HCT116 (cell line): Measurements from ENCODE around the gene SDCCAG8. TPM values are rescaled to one million over a fixed set of nuclear protein-coding genes. Genes with fewer than 3 reads are reported as not detected.
"Not testable (repeated sequence)": the region's sequence is repeated elsewhere in the genome, so short reads cannot be mapped to it uniquely, and the experiment has no call there.

ENCODE experiments used
- ATAC-seq: fragments of 200-7000 bp; cut with Tn5 transposase; 2 replicates; pipeline ENCODE4 v1.9.1; 2020; ENCODE audit warnings: mild to moderate bottlenecking, moderate library complexity
- BruUV-seq: library from RNA; stranded (reverse); fragments of 400-500 nt; replicated peaks from 2 replicates; lab custom pipeline; 2021; lab: Mats Ljungman, UMichigan
- CTCF ChIA-PET: fragments of 300-600 bp; sonication (Branson Sonifier 250); formaldehyde crosslinking; loops from one replicate; lab custom pipeline; 2021; ENCODE audit warnings: antibody characterized with exemption; lab: Charles Lee
- POLR2A ChIA-PET: fragments of 300-600, 350-600 bp; sonication (Branson Sonifier 250); formaldehyde crosslinking; loops from one replicate; lab custom pipeline; 2021; ENCODE audit warnings: antibody characterized with exemption; lab: Charles Lee
- RAD21 ChIA-PET, 2 experiments: fragments of 300-600 bp; sonication (Branson Sonifier 250); formaldehyde crosslinking; loops; one replicate each; lab custom pipeline; 2023; ENCODE audit warnings: low total read pairs in 2 of 2; ENCODE audit not compliant: uncharacterized antibody in 2 of 2, unreplicated experiment in 2 of 2, low non-redundant PET in 1 of 2; lab: Charles Lee
- DNase-seq: peaks from one replicate; pipeline ENCODE4 v3.0.0-alpha.2; 2010; ENCODE audit warnings: low read depth, low spot score
- H2AFZ ChIP-seq: fragments of 200-600 bp; shearing (Covaris generic), sonication (generic); 2 replicates; pipeline ENCODE4 v1.6.1; 2017; ENCODE audit warnings: low read depth, mixed run types, mixed read lengths, antibody characterized with exemption, low read length; ENCODE audit not compliant: poor library complexity, severe bottlenecking
- H3K27ac ChIP-seq: 2 replicates; pipeline ENCODE4 v1.5.1; 2012; ENCODE audit warnings: low read depth, low read length
- H3K27me3 ChIP-seq: fragments of 200-600 bp; sonication (generic); 2 replicates; pipeline ENCODE4 v1.6.1; 2016; ENCODE audit warnings: mixed run types, low read length, mixed read lengths; ENCODE audit not compliant: insufficient read depth
- H3K36me3 ChIP-seq, 2 experiments: fragments of 200-500 bp in 1 of 2; fragments of 200-600 bp in 1 of 2; sonication (Bioruptor generic) in 1 of 2; sonication (generic) in 1 of 2; 2 replicates each; pipeline versions ENCODE4 v1.5.1 to v1.6.1; 2014 to 2016; ENCODE audit warnings: low read length in 2 of 2, inconsistent platforms in 1 of 2, mixed read lengths in 1 of 2, mixed run types in 1 of 2; ENCODE audit not compliant: insufficient read depth in 2 of 2, control insufficient read depth in 1 of 2
- H3K4me1 ChIP-seq, 2 experiments: fragments of 200-600 bp in 1 of 2; sonication (generic) in 1 of 2; 2 replicates each; pipeline versions ENCODE4 v1.5.1 to v1.6.1; 2012 to 2017; ENCODE audit warnings: low read length in 2 of 2, inconsistent platforms in 1 of 2, mild to moderate bottlenecking in 1 of 2, mixed read lengths in 1 of 2, mixed run types in 1 of 2, moderate library complexity in 1 of 2; ENCODE audit not compliant: insufficient read depth in 2 of 2, control insufficient read depth in 1 of 2
- H3K4me2 ChIP-seq: fragments of 200-600 bp; sonication (generic); 2 replicates; pipeline ENCODE4 v1.6.1; 2017; ENCODE audit warnings: mixed run types, low read length, mixed read lengths
- H3K4me3 ChIP-seq, 2 experiments: fragments of 200-600 bp in 1 of 2; sonication (generic) in 1 of 2; replicated peaks in 1 of 2; 2 replicates each; pipeline ENCODE4 v1.5.1; 2011 to 2016; ENCODE audit warnings: low read length in 2 of 2, control low read depth in 1 of 2, low read depth in 1 of 2, mild to moderate bottlenecking in 1 of 2, mixed read lengths in 1 of 2, mixed run types in 1 of 2
- H3K79me2 ChIP-seq: fragments of 200-600 bp; sonication (generic); 2 replicates; pipeline ENCODE4 v1.6.1; 2017; ENCODE audit warnings: mild to moderate bottlenecking, mixed run types, low read length, moderate library complexity, mixed read lengths; ENCODE audit not compliant: insufficient read depth
- H3K9ac ChIP-seq: fragments of 200-600 bp; sonication (generic); 2 replicates; pipeline ENCODE4 v1.6.1; 2016; ENCODE audit warnings: low read length, mixed read lengths
- H3K9me2 ChIP-seq: fragments of 200-600 bp; sonication (generic), shearing (Covaris generic); 2 replicates; pipeline ENCODE4 v1.6.1; 2017; ENCODE audit warnings: mixed run types, mild to moderate bottlenecking, moderate library complexity; ENCODE audit not compliant: insufficient read depth
- H3K9me3 ChIP-seq, 2 experiments: fragments of 200-500 bp in 1 of 2; fragments of 200-600 bp in 1 of 2; sonication (Bioruptor generic) in 1 of 2; sonication (generic) in 1 of 2; 2 replicates each; pipeline ENCODE4 v1.6.1; 2014 to 2017; ENCODE audit warnings: low read length in 2 of 2, mixed read lengths in 2 of 2, inconsistent platforms in 1 of 2, low read depth in 1 of 2, mild to moderate bottlenecking in 1 of 2, mixed run types in 1 of 2, moderate library complexity in 1 of 2; ENCODE audit not compliant: control insufficient read depth in 1 of 2, insufficient read depth in 1 of 2
- H4K20me1 ChIP-seq: fragments of 200-600 bp; sonication (generic), shearing (Covaris generic); 2 replicates; pipeline ENCODE4 v1.6.1; 2017; ENCODE audit warnings: mixed run types, mild to moderate bottlenecking, moderate library complexity; ENCODE audit not compliant: insufficient read depth
- CBX3 ChIP-seq: IDR thresholded peaks from 2 replicates; pipeline ENCODE4 v1.6.1; 2012; ENCODE audit warnings: low read depth
- CEBPB ChIP-seq: IDR thresholded peaks from 2 replicates; pipeline ENCODE4 v1.6.1; 2012; ENCODE audit warnings: low read depth
- EGR1 ChIP-seq: IDR thresholded peaks from 2 replicates; pipeline ENCODE4 v1.6.1; 2012; ENCODE audit warnings: low read depth
- EZH2 ChIP-seq: fragments of 200-600 bp; sonication (generic); IDR thresholded peaks from 2 replicates; pipeline ENCODE4 v1.6.1; 2017; ENCODE audit warnings: antibody characterized with exemption, mixed run types
- EZH2phosphoT487 ChIP-seq: fragments of 200-600 bp; IDR thresholded peaks from 2 replicates; pipeline ENCODE4 v1.6.1; 2018; ENCODE audit warnings: antibody characterized with exemption, borderline replicate concordance
- POLR2A ChIP-seq: IDR thresholded peaks from 2 replicates; pipeline ENCODE4 v1.7.0; 2011; ENCODE audit warnings: borderline replicate concordance; ENCODE audit not compliant: insufficient read depth, insufficient read length; ENCODE audit errors: extremely low read depth
- POLR2AphosphoS5 ChIP-seq: IDR thresholded peaks from 2 replicates; pipeline ENCODE4 v1.6.1; 2011; ENCODE audit warnings: mild to moderate bottlenecking, low read depth, low read length, moderate library complexity
- SIN3A ChIP-seq: IDR thresholded peaks from 2 replicates; pipeline ENCODE4 v1.6.1; 2012; ENCODE audit warnings: low read depth
- SRF ChIP-seq: IDR thresholded peaks from 2 replicates; pipeline ENCODE4 v1.6.1; 2012; ENCODE audit warnings: low read depth
- TCF7L2 ChIP-seq: IDR thresholded peaks from 2 replicates; pipeline ENCODE4 v1.7.0; 2011; ENCODE audit warnings: borderline replicate concordance, inconsistent platforms; ENCODE audit not compliant: insufficient read depth, insufficient read length; ENCODE audit errors: extremely low read depth
- YY1 ChIP-seq: IDR thresholded peaks from 2 replicates; pipeline ENCODE4 v1.6.1; 2011; ENCODE audit warnings: low read length, low read depth, moderate library complexity, mild to moderate bottlenecking; ENCODE audit not compliant: insufficient replicate concordance; ENCODE audit errors: extremely low read depth
- ZFX ChIP-seq: fragments of 450-650 bp; IDR thresholded peaks from 2 replicates; pipeline ENCODE4 v1.6.1; 2017
- ZNF274 ChIP-seq: fragments of 200-500 bp; sonication (Bioruptor generic); IDR thresholded peaks from 2 replicates; pipeline ENCODE4 v1.6.1; 2014; ENCODE audit warnings: mild to moderate bottlenecking, low read depth, low read length, inconsistent platforms
- intact Hi-C: fragments of 100-400 bp; cut with micrococcal nuclease; formaldehyde crosslinking; loops from 2 replicates; pipeline ENCODE4 v1.10.0; 2022
- total RNA-seq: library from RNA; stranded (reverse); gene quantifications from one replicate; pipeline ENCODE4 v1.2.1, GENCODE V29; 2021; ENCODE audit not compliant: unreplicated experiment
- TF ChIP-seq, protein P1 (sequence below): IDR thresholded peaks from 2 replicates; pipeline ENCODE4 v1.6.1; 2011; ENCODE audit warnings: mild to moderate bottlenecking, low read length, moderate library complexity; ENCODE audit not compliant: insufficient replicate concordance; ENCODE audit errors: extremely low read depth
- TF ChIP-seq, protein P2 (sequence below): IDR thresholded peaks from 2 replicates; pipeline ENCODE4 v1.6.1; 2012

Gene SDCCAG8
- total RNA-seq, 1 experiment from 2014 or later, result 38.2 TPM

DNA sequence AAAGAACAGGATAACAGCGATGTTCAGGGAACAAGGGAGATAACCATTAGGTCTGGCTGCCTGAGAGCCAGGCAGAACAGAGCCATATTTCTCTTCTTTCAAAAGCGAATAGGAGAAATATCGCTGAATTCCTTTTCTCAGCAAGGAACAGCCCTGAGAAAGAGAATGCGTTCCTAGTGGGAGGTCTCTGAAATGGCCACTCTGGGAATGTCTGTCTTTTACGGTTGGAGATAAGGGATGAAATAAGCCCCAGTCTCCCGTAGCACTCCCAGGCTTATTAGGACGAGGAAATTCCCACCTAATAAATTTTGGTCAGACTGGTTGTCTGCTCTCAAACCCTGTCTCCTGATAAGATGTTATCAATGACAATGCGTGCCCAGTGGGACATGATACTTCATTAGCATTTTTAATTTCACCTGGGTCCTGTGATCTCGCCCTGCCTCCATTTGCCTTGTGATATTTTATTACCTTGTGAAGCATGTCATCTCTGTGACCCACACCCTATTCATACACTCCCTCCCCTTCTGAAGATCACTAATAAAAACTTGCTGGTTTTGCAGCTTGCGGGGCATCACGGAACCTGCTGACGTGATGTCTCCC lies 40.5 kb upstream of the SDCCAG8 start:
- H3K4me3 ChIP-seq, H4K20me1 ChIP-seq, BruUV-seq, CTCF ChIA-PET, H3K27me3 ChIP-seq, H3K27ac ChIP-seq, H3K4me2 ChIP-seq, POLR2A ChIA-PET, intact Hi-C loops, H2AFZ ChIP-seq, H3K4me1 ChIP-seq, RAD21 ChIA-PET, H3K9ac ChIP-seq, H3K9me3 ChIP-seq, ATAC-seq, H3K9me2 ChIP-seq, H3K36me3 ChIP-seq, DNase-seq: not testable (repeated sequence)
- H3K79me2 ChIP-seq, result peaks cover 18% of the 10 kb centered on the region; the same call in 1 of the 2 replicates

DNA sequence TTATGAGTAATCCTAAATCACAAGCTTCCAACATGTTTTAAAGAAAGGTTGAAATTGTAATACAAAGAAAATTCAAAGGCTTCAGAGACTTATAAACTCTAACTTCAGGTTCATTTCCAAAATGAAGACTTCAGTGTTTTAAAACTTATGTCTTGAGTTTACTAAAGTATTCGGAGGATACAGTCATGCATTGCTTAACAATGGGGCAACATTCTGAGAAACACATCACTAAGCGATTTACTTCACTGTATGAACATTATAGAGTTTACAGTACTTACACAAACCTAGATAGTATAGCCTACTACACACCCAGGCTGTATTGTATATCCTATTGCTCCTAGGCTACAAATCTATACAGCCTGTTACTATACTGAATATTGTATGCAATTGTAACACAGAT lies 39.1 kb upstream of the SDCCAG8 start:
- POLR2A ChIA-PET, result no interaction called here
- no peaks in the 10 kb centered on the region for H3K9me2 ChIP-seq
- no peak overlapping the region for H3K27ac ChIP-seq
- peaks cover 18% of the 10 kb centered on the region; the same call in 1 of the 2 replicates for H3K79me2 ChIP-seq
- CTCF ChIA-PET, result no interaction called here
- TF ChIP-seq EGR1 (no peak), ZNF274 (no peak), POLR2A (no peak), SIN3A (no peak), CBX3 (no peak), TCF7L2 (no peak), EZH2 (no peak), CEBPB (no peak), YY1 (no peak), ZFX (no peak), EZH2phosphoT487 (no peak), SRF (no peak), POLR2AphosphoS5 (no peak)
- TF ChIP-seq, protein P1, sequence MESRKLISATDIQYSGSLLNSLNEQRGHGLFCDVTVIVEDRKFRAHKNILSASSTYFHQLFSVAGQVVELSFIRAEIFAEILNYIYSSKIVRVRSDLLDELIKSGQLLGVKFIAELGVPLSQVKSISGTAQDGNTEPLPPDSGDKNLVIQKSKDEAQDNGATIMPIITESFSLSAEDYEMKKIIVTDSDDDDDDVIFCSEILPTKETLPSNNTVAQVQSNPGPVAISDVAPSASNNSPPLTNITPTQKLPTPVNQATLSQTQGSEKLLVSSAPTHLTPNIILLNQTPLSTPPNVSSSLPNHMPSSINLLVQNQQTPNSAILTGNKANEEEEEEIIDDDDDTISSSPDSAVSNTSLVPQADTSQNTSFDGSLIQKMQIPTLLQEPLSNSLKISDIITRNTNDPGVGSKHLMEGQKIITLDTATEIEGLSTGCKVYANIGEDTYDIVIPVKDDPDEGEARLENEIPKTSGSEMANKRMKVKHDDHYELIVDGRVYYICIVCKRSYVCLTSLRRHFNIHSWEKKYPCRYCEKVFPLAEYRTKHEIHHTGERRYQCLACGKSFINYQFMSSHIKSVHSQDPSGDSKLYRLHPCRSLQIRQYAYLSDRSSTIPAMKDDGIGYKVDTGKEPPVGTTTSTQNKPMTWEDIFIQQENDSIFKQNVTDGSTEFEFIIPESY, result no peak
- TF ChIP-seq, protein P2, sequence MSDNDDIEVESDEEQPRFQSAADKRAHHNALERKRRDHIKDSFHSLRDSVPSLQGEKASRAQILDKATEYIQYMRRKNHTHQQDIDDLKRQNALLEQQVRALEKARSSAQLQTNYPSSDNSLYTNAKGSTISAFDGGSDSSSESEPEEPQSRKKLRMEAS, result no peak
- RAD21 ChIA-PET, result no interaction called here
- H4K20me1 ChIP-seq, result no peaks in the 10 kb centered on the region
- ATAC-seq, result no peak
- H3K27me3 ChIP-seq, result no peaks in the 10 kb centered on the region
- no peaks in the 10 kb centered on the region for H3K4me1 ChIP-seq
- no peak overlapping the region for H3K4me2 ChIP-seq
- BruUV-seq, result no TSS peak
- peaks cover 4 to 5% of the 10 kb centered on the region in 2 experiments; a peak in 2 of 4 replicates for H3K36me3 ChIP-seq
- no peak overlapping the region for H3K9ac ChIP-seq
- DNase-seq, result no peak
- intact Hi-C loops, result no loop called here
- no peak overlapping the region for H2AFZ ChIP-seq
- no peak overlapping the region for H3K4me3 ChIP-seq
- H3K9me3 ChIP-seq, result no peaks in the 10 kb centered on the region
